ACHN (cell line): Measurements from ENCODE around the gene ZNF710.

Experiments
- DNase-seq: peaks from one replicate; pipeline ENCODE4 v3.0.0-alpha.2; 2015
- in situ Hi-C: cut with HindIII; loops from 2 replicates; pipeline ENCODE4 v1.10.0; 2017; ENCODE audit warnings: low sequenced_read_pairs, low pct_ligation_motif_present, low pct_unique_long_range_greater_than_20kb

ZNF710 gene

DNA sequence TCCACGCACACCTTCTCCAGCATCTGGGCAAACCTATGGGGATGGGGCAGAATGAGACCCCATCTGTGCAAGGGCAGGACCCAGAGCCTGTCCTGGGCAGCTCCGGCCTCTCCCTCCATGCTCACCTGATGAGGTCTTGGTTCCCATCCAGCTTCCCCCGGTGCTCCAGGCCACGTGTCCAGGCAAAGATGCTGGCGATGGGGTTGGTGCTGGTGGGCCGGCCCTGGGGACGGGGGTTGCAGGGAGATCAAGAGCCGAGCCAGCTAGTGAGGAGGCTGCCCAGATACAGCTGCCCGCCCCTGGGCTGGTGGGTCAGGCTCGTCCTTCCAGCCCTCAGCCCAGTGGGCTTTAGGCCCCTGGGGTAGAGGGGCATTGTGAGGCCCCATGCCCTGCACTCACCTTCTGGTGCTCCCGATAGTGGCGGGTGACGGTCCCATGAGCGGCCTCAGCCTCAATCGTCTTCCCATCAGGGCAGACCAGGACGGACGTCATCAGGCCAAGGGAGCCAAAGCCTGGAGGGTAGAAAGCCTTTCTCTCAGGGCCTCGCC is 83.8 kb downstream of the ZNF710 start:
- in situ Hi-C loops = no loop called here
- DNase-seq = no peak

DNA sequence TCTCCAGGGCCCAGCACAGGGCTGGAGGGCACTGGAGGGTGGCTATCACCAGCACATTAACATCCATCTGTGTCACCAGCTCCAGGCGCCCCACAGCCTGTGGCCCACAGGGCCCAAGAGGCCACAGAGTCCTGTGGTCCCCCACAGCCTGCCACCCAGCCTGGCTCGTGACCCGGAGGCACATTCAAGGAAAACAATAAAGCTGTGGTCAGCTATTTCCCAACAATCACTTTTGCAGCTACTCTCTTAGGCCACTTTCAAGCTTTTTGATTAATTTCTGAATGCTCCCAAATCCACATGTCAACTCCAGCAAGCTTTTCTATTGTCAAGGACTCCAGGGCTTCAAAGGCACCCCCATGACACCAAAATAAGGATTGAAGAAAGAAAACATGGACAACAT is 84.4 kb downstream of the ZNF710 start:
- in situ Hi-C loops = no loop called here
- DNase-seq = no peak

DNA sequence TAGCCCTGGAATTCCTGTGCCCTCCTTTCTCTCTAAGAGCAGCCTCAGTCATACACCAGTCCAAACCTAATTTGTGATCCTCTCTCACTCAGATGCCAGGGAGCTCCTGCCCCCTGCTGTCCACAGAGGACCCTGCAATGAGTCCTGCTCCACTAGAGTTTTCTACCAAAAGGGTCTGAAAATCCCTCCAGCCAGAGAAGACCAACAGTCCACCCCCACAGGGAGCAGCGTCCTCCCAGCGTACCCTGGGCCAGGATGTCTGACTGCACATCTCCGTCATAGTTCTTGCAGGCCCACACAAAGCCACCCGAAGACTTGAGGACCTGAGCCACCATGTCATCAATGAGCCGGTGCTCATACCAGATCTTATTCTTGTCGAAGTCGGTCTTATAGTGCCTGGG is 85.7 kb downstream of the ZNF710 start:
- DNase-seq = peak; percentile 53

DNA sequence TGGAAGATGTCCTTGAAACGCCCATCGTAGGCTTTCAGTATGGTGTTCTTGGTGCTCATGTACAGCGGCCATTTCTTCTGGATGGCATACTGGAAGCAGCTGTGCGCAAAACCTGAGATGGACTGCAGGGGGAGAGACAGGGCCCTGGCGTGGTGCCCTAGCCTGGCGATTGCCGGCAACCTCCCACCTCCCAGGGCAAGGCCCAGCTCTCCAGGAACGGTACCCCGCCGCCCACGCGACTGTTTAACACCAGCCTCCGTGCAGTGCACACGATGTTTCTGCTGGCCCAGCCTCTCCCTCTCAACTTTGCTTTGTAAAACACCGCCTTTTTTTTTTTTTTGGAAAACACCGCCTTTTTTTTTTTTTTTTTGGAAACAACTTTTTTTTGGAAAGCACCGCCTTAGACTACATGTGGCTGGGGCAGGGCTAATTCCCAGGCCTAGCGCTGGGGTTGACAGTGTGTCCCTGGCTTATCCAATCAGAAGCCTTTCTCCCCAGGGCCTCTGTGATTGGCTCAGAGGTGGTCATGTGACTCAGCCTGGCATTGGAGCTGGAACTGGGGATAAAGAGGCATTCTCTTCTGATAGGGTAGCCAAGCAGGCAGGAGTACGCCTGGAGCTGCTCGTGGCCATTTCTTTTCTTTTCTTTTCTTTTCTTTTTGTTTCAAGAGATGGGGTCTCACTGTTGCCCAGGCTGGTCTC is 86.5 kb downstream of the ZNF710 start:
- in situ Hi-C loops = no loop called here
- DNase-seq = peak; percentile 53

More for the DNA sequence above, 85.7 kb downstream of the ZNF710 start:
- in situ Hi-C loops = no loop called here

DNA sequence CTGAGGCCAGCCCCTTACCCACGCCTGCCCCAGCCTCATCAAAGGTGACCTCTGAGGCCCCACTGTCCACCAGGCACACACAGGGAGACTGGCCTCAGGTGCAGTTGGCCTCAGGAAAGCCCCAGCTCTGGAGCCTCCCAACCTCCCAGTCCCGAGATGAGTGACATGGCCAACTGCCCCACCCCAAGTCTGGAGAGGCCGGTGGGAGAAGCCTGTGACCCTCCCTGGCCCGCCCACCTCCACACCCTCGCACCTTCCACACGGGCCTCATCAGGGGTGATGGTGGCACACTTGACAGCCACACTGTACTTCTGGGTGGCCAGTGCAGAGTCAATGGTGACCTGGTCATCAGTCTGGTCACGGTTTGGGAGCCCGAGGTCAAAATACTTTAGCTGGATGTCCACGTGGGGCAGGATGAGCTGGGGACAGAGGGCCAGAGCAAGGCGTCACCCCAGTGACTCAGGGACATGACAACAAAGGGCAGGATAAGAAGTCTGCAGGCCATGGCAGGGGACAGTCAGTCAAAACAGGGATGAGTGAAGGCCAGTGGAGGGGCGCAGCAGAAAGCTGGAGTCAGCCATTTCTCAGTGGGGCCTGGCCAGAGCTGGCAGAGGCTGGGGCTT is 89.2 kb downstream of the ZNF710 start:
- in situ Hi-C loops = no loop called here
- no peak for DNase-seq

DNA sequence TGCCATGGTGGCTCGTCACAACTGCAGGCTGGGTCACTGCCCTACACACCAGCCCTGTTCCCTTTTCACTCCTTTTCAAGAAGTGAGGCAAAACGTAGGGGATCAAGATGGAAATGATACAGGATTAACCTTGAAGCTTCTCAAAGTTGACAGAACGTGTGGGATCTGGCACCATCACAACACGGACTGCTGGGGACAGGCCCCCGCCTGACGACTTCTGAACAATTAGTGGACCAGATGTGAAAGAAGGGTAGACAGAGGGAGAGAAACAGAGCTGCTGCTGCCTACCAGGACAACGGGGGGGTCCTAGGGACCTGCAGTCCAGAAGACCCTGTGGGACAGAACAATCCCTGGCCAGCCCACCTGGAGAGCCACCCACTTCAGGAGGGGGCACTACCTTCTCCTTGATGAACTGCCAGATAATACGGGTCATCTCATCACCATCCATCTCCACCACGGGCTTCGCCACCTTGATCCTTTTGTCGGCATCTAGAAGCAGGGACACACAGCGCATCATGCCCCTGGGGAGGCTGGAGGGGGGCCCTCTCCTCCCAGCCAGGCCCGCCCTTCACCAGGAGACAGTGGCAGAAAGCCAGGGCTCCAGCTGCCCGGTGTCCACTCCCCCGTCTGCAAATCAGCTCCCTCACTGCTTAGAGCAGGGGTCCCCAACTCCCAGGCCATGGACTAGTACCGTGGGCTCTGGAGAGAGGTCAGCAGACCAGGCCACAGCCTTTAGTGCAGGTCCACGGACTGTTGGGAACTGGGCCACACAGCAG is 90.2 kb downstream of the ZNF710 start:
- in situ Hi-C loops = no loop called here
- no peak for DNase-seq

DNA sequence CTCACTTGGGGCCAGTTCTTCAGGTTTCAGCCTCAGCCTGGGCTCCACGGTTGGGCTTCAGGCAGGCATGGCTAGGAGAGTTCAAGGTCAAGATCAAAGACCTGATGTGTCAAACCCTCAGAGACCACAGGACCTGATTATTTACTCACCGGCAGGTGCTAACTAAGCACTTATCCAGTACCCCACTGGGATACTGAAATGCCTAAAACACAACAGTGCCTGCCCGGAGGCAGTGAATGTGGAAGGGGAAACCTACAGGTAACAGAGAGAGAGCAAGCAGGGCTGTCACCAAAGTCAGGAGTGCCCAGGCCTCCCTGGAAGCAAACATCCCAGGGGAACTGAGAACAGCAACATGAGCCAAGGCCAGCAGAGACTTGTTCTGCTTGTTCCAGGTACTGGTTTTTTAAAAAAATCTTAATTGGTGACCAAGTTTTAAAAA is 94.4 kb downstream of the ZNF710 start:
- in situ Hi-C loops = no loop called here
- DNase-seq = no peak

DNA sequence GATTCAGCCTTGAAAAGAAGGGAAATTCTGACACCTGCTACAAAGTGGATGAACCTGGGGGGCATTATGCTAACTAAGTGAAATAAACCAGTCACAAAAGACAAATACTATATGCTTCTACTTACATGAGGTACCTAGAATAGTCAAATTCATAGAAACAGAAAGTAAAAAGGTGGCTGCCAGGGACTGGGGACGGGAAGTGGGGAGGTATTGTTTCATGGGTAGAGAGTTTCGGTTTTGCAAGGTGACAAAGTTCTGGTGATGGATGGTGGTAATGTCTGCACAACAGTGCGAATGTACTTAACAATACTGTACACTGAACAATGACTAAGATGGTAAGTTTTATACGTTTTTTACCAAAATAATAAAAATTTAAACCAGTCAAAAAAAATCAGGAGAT is 96.4 kb downstream of the ZNF710 start:
- no peak for DNase-seq
- in situ Hi-C loops = no loop called here

DNA sequence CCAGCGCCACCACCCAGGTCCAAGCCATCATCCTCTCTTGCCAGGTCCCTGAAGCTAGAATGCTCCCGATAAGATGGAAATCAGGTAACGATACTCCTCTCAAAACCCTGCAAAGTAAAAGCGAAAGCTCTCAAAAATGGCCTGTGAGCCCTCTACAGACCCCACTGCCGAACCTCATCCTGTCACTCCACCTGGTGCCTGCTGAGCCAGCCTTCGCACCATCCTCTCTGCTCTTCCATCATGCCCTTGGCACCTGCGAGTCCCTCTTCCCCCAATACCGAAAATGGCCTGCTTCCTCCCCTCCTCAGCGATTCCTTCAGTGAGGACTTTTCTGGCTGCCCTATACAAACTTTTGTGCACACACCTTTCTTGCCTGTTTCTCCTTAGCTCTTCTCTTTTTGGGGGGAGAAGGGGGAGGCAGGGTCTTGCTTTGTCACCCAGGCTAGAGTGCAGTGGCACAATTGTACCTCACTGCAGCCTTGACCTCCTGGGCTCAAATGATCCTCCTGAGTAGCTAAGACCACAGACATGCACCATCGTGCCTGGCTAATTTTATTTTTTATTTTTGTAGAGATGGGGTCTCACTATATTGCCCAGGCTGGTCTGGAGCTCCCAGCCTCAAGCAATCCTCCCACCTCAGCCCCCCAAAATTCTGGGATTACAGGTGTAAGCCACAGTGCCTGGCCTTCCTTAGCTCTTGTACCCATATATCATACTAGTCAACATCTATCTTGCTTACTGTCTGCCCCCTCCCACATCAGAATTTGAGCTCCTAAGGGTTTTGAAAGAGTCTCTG is 98.1 kb downstream of the ZNF710 start:
- in situ Hi-C loops = no loop called here
- DNase-seq = no peak

DNA sequence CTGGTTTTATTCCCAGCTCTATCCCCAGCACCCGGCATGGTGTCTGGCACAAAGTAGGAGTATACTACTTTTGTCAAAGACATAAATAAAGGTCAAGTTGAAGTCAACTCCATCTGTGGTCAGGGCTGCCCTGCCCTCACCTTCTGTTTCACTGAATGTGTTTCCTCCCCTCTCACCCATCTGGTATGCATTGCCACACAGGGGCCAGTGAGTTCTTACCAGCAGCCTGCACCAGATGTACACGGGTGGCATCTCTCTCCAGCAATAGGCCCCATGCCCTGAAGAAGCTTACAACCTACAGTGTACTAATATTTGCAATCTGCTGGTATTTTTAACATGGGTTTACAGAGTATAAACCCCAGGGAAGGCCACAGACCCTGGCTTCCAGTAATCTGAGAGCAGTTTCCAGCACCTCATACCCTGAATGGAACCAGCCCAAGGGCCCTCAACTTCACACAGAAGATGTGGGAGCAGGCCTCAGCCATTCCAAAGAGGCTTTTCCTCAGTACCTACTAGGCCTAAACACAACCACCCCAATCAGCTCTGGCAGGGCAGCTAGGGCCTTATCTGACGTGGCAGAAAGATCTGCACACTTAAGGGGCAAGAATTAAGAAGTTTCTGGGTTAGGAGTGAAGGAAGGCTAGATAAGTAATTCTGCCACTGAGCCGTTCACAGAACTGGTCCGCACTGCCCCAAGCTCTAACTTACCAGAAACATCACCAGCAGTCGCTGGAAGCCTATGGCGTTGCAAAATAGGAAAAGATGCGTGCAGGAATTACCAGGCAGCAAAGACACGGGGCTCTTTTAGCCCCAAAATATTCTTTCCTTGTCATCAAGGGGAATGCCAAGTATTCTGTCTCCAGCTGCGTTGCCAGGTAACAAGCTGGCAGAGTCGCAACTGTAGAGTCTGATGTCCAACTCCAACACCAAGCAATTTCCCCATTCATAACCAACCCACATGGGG is 99.0 kb downstream of the ZNF710 start:
- peak; percentile 49 for DNase-seq
- in situ Hi-C loops = no loop called here

DNA sequence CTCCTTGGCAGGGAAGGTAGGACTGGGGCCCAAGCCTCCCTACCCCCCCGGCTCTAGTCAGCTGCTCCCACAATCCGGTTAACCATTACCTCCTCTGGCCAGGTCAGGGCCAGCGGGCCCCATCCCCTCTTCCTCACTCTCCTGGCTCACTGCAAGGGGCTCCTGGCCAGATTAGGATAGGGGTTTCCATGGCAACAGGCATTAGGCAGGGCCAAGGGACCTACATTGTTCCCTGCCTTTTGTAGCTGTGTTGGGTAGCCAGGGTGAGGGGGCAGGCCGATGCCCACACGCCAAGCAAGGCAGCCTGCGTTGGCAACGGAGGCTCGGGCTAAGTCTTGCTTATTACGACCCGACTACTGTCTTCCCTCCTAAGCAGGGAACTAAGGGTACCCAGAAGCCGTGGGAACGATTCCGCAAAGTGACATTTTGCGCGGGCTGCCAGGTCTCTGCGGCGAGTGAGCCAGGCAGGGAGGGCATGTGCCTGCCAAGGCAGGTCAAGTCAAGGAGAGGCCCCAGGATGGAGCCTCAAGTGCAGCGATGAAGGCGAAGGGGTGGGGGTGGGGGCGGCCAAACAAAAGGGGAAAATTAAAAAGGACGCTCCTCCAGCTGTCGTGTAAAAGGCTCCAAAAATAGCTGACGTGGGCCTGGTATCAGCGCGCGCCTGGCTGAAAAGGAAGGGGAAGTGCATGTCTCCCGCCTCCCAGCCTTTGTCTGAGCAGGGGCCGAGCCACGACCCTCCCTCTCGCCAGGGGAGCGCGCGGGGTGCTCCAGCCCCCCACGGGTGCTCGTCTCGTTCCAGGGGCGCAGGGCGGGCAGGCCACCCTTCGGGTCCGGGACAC is 100.2 kb downstream of the ZNF710 start:
- DNase-seq = peak; percentile 49

DNA sequence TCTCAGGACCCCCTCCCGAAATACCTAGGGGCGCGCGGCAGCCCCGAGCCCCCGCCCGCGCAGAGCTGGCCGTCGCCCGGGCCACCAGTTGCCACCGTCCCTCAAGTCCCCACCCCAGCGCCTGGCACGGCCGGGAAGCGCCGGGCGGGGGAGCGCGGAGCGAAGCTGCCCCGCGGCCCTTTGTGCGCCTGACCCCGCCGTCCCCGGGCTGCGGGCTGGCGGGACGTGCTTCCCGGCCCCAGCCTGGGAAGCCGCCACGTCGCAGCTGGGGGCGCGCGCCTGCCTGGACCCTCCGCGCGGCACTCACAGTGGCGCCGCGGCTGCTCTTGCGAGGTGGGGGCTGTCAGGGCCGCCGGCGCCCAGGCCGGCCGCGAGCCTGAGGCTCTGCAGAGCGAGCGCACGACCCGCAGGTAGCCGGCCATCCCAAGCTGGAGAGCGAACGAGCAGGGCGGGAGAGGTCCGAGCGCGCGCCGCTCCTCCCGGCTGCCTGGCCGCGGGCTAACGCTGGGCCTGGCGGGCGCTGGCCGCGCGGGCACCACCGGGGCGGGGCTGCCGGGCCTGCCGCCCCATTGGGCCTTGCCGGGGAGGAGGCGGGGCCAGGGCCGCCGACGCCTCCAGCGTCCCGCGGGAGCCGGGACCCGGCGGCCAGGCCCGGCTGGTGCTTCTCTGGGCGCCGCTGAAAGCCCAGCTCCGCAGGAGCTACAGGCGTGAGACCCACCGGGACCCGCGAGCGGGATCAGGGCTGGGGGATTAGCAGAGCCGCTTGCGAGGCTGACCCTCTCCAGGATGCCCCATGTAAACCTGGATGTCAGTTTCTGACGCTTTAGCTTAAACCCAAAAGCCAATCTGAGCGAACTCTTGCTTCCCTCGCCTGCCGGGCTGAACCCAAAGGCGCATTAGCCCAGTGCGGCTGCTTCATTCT is 101.1 kb downstream of the ZNF710 start, which contains the start of gene IDH2:
Gene IDH2 (minus strand): TSS at position 500 of the 922 bp plus-strand sequence. CDS start 78 bp downstream, at position 422.
- in situ Hi-C loops = no loop called here
- DNase-seq = peak; percentile 84

More for the DNA sequence above, 100.2 kb downstream of the ZNF710 start:
- in situ Hi-C loops = no loop called here

DNA sequence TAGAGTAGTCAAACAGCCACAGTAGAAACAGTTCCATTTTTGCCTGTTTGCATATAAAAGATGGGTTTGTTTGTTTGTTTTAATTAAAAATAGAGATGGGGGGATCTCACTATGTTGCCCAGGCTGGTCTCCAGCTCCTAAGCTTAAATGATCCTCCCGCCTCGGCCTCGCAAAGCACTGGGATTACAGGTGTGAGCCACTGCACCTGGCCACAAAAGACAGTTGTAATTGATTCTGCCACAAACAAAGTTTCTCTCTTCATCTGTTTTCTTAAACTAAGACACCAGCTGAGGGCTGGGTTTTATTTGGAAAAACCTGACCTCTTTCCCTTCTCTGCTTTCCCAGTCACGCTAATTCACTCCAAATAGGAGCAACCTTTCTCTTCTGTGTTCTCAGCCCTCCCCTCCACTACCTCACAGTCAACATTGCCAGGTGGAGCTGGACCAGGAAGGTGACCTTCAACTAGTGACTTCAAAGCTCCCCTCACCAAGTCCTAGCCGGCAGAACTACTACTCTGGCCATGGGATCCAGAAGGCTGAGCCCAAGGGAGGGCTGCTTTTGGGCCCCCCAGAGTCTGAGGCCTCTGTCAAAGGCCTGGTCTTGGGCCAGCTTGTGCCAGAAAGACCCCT is 102.7 kb downstream of the ZNF710 start:
- DNase-seq = no peak
- in situ Hi-C loops = no loop called here

DNA sequence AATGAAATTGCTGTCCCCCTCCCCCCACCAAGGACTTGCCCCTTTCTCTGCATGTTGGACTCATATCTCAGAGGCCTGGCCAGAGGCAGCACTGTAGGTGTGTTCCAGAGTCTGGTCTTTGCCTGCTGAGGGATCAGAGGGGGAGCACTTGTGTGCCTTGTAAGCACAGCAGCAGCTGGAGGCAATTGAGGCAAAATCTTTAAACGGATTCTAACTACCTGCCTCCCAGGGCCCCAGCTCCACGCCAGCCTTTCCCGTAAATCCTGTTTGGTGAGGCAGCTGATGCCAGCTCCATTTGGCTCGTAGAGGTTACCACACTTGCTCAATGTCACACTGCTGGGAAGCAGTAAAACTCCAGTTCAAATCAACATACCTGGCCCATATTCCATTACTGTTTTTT is 103.4 kb downstream of the ZNF710 start:
- in situ Hi-C loops = no loop called here
- DNase-seq = no peak

DNA sequence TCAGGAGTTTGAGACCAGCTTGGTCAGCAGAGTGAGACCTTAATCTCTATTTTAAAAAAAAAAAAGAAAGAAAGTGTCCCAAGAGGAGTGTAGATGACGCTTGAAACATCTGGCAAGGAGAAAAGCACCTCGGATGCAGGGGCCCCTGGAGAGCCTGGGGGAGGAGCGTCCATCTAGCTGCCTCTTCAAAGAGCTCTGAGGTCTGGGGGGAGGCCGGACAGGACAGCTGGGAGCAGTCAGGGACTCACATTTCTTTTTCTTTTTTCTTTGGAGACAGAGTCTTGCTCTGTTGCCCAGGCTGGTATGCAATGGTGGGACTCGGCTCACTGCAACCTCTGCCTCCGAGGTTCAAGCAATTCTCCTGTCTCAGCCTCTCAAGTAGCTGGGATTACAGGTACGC is 104.4 kb downstream of the ZNF710 start:
- DNase-seq = no peak
- in situ Hi-C loops = no loop called here
